Mucosa of rectum (tissue), 2 donors: ENCODE results near the gene CASKIN1.

Experiments
- H3K27ac ChIP-seq, 2 donors: one replicate each; pipeline ENCODE4 v1.7.0; 2013; ENCODE audit warnings: inconsistent platforms in 2 of 2, low read depth in 2 of 2, low read length in 2 of 2
- H3K27me3 ChIP-seq, 2 donors: one replicate each; pipeline ENCODE4 v1.7.0; 2013; ENCODE audit warnings: low read length in 2 of 2; ENCODE audit not compliant: control insufficient read depth in 2 of 2, insufficient read depth in 2 of 2
- H3K36me3 ChIP-seq, 2 donors: one replicate each; pipeline ENCODE4 v1.7.0; 2013; ENCODE audit warnings: low read length in 2 of 2; ENCODE audit not compliant: control insufficient read depth in 2 of 2, insufficient read depth in 2 of 2
- H3K4me1 ChIP-seq, 2 donors: one replicate each; pipeline ENCODE4 v1.7.0; 2013; ENCODE audit warnings: low read length in 2 of 2, mild to moderate bottlenecking in 1 of 2; ENCODE audit not compliant: control insufficient read depth in 2 of 2, insufficient read depth in 2 of 2
- H3K4me3 ChIP-seq, 2 donors: one replicate each; pipeline ENCODE4 v1.7.0; 2013; ENCODE audit warnings: low read length in 2 of 2
- H3K9ac ChIP-seq, 2 donors: one replicate each; pipeline ENCODE4 v1.7.0; 2013; ENCODE audit warnings: low read length in 2 of 2, low read depth in 1 of 2, mild to moderate bottlenecking in 1 of 2
- H3K9me3 ChIP-seq, 2 donors: one replicate each; pipeline ENCODE4 v1.7.0; 2013; ENCODE audit warnings: low read length in 2 of 2; ENCODE audit not compliant: control insufficient read depth in 2 of 2
- donor health status: healthy.
- donor health status: Normal muscosa, but diverticular disease.

Gene CASKIN1

GRCh38 chr16:2223942-2224486, 27.6 kb upstream of the CASKIN1 start:
- Histone ChIP-seq H3K9ac (peak overlapping the region; percentile 79 to 93), H3K9me3 (no peaks in the 10 kb centered on the region), H3K27ac (peak overlapping the region; percentile 88 to 90), H3K4me1 (peaks cover 14 to 15% of the 10 kb centered on the region in 2 donors), H3K36me3 (peaks cover 5 to 11% of the 10 kb centered on the region in 2 donors), H3K27me3 (no peaks in the 10 kb centered on the region), H3K4me3 (peak overlapping the region; percentile 77 to 85)

DNA sequence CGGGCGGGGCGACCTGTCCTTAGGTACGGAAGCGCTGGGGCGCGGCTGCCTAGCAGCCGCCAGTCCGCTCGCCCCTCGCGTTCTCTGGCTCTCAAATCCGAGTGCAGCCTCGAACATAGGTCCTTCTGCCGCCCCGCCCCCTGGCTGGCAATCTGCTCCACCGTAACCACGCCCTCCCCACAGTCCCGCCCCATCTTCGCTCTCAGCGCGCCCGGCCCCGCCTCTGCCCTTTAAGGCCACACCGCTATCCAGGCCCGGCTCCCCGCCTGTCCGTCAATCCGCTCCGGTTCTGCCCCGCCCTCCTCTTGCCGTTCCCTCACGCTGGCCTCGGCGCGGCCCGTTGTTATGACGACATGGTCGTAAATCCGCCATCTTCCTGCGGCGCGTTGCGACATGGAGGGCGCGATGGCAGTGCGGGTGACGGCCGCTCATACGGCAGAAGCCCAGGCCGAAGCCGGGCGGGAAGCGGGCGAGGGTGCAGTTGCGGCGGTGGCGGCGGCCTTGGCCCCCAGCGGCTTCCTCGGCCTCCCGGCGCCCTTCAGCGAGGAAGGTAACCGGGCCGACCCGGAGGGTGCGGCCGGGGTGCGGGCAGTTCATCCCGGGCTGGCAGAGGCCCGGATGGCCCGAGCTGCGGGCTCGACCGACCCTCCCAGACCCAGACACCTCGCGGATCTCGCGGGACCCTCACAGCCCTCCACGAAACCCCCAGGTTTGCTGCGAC, 27.0 kb upstream of the CASKIN1 start, which contains the start of gene E4F1:
Gene E4F1 (plus strand): TSS at position 371 of the 721 bp plus-strand sequence. CDS start 23 bp downstream, at position 394.
- Histone ChIP-seq H3K27me3 (no peaks in the 10 kb centered on the region), H3K9me3 (no peaks in the 10 kb centered on the region), H3K27ac (peak within 1 kb of the TSS; percentile 88 to 90), H3K4me3 (peak within 1 kb of the TSS; percentile 77 to 85), H3K4me1 (peaks cover 14 to 15% of the 10 kb centered on the region in 2 donors), H3K9ac (peak within 1 kb of the TSS; percentile 79 to 93), H3K36me3 (peaks cover 0 to 4% of the 10 kb centered on the region in 2 donors)

GRCh38 chr16:2216330-2216729, 19.9 kb upstream of the CASKIN1 start:
- no peaks in the 10 kb centered on the region for H3K27me3 ChIP-seq
- peaks cover 0 to 2% of the 10 kb centered on the region in 2 donors for H3K36me3 ChIP-seq
- H3K9me3 ChIP-seq, result no peaks in the 10 kb centered on the region
- no peak overlapping the region for H3K27ac ChIP-seq
- H3K4me1 ChIP-seq, result peaks cover 18 to 22% of the 10 kb centered on the region in 2 donors
- no peak overlapping the region for H3K9ac ChIP-seq
- H3K4me3 ChIP-seq, result no peak overlapping the region

DNA sequence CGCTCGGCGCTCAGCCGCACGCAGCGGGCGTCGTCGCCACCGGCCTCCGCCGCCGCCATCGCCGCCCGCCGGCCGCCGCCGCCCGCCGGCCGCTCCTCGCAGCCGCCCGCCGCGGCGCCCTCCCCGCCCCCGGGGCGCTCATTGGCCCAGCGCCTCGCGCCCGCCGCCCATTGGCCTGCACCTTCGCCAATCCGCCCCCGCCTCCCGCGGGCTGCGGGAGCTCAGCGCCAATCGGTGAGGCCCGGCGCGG, 18.2 kb upstream of the CASKIN1 start, which contains the start of gene PGP:
Gene PGP (minus strand): TSS at position 122 of the 250 bp plus-strand sequence. CDS start 63 bp downstream, at position 59.
- Histone ChIP-seq H3K9me3 (no peaks in the 10 kb centered on the region), H3K4me3 (peak within 1 kb of the TSS; percentile 86 to 90), H3K9ac (peak within 1 kb of the TSS; percentile 90 to 91), H3K27ac (peak within 1 kb of the TSS; percentile 93), H3K27me3 (no peaks in the 10 kb centered on the region), H3K4me1 (peaks cover 18 to 22% of the 10 kb centered on the region in 2 donors), H3K36me3 (peaks cover 0 to 4% of the 10 kb centered on the region in 2 donors)

GRCh38 chr16:2213817-2214718, 17.7 kb upstream of the CASKIN1 start:
- peaks cover 18 to 22% of the 10 kb centered on the region in 2 donors for H3K4me1 ChIP-seq
- H3K9me3 ChIP-seq, result no peaks in the 10 kb centered on the region
- H3K27me3 ChIP-seq, result no peaks in the 10 kb centered on the region
- H3K36me3 ChIP-seq, result peaks cover 4 to 5% of the 10 kb centered on the region in 2 donors
- peak overlapping the region; percentile 79 to 85 for H3K9ac ChIP-seq
- peak overlapping the region; percentile 78 to 85 for H3K27ac ChIP-seq
- peak overlapping the region; percentile 79 to 86 for H3K4me3 ChIP-seq

DNA sequence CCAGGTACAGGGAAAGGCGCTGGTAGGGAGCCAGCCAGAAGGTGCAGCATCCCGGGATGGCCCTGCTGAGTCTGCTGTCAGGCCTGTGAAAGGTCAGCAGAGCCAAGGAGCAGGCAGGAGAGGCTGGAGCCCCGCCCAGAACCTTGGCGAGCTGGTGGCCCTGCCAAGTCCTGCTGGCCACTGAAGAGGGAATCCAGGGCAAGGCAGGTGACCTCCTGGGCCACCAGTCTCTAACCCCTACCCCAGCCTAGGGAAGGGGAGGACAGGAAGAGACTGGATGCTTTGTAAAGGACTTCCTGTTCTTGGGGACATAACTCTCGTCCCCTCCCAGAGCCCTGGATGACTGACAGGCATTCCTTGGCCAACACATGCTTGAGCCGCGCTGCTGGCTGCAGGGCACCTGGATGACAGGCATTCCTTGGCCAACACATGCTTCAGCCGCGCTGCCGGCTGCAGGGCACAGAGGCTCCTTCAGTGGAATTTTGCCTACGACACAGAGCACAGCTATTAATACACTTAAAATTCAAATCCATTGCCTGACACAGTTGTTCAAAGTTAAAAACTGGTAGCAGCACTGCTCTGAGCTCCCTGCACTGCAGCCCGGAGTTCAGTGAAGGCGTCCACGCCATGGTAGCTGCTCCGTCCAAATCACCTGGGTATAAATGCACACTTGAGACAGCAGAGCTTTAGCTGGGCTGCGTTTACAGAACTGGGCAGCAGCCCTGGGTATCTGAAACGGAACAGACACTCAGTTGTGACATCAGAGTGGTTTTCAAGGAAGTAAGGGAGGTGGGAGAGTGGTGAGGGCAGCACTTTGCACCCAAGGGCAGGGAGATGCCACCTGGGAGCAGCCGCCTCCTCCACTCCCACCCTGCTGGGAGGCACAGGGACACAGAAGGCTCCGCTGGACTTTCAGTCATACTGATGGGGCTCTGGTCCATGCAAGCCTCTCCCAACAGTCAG, 16.2 kb upstream of the CASKIN1 start:
- Histone ChIP-seq H3K4me1 (peaks cover 18 to 22% of the 10 kb centered on the region in 2 donors), H3K27ac (no peak overlapping the region), H3K9me3 (no peaks in the 10 kb centered on the region), H3K27me3 (no peaks in the 10 kb centered on the region), H3K9ac (peak overlapping the region in 1 of 2 donors; percentile 72), H3K4me3 (peak overlapping the region in 1 of 2 donors; percentile 79), H3K36me3 (peaks cover 11 to 12% of the 10 kb centered on the region in 2 donors)

DNA sequence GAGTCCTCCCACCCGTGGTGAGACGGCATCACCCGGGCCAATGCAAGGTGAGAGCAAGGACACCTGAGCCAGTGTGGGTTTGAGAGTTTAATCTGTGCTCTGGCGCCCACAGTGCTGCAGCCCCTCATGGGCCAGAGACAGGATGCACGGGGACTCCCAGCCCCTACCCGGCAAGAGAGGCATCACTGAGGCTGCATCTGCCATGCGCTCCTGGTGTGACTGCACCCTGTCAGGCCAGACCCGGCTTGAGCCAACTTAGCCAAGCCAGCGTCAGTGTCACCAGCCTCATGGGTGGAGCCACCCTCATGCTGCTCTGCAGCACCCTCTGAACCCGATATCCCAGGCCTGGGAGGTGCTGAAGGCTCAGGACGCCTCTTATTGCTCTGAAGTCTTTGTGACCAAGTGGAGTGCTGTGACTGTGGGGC, 15.5 kb upstream of the CASKIN1 start:
- H3K27ac ChIP-seq, result no peak overlapping the region
- H3K36me3 ChIP-seq, result peaks cover 11 to 19% of the 10 kb centered on the region in 2 donors
- H3K4me3 ChIP-seq, result no peak overlapping the region
- H3K9ac ChIP-seq, result no peak overlapping the region
- H3K9me3 ChIP-seq, result no peaks in the 10 kb centered on the region
- H3K4me1 ChIP-seq, result peaks cover 18 to 22% of the 10 kb centered on the region in 2 donors
- H3K27me3 ChIP-seq, result no peaks in the 10 kb centered on the region

DNA sequence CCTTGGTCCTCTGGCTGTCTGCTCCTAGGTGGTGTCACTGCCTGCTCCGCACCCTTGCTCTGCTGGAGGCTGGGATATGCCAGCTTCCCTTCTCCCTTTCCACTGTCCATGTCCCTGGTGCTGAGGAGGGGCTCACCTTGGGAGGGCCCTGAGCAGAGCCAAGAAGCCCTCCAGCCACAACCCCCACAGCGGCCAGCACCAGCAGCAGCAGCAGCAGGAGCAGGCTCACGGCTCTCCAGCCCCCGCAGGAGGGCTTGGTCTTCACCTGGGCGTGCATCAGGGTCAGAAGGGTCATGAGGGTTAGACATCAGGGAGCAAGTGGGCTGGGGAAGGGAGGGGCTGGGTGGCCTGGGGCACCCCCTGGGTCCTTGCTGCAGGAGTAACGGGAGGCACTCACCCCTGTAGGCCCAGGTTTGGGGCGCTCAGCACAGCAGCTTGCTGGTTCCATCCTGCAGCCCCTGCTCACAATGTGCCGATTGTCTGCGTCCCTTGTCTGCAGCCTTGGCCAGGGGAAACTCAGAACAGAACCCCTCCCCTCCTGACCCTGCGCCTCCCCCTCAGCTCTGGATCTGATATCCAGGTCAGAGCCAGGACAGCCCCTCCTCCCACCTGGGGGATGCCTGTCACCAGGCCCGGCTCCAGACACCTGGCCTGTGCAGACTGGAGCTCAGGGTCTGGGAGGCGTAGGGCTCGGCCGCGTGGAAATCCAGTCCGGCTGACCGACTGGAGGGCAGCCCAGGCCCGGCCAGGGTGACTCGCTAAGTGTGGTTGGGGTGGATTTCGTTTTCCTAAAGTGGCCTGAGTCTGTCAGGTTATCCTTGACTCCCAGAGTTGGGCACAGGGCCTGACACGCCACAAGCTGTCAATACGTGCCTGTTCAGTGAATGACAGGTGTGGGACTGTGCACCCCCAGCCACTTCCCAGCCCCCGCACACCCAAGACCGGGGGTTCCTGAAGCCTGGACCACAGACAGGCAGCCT, 14.3 kb upstream of the CASKIN1 start, which contains the start of gene BRICD5:
Gene BRICD5 (minus strand): TSS at position 478 of the 980 bp plus-strand sequence. CDS start 30 bp downstream, at position 448.
- peaks cover 11 to 19% of the 10 kb centered on the region in 2 donors for H3K36me3 ChIP-seq
- no peak within 1 kb of the TSS for H3K27ac ChIP-seq

More for the DNA sequence above, 14.3 kb upstream of the CASKIN1 start, which contains the start of gene BRICD5:
- Histone ChIP-seq H3K27me3 (no peaks in the 10 kb centered on the region), H3K9ac (no peak within 1 kb of the TSS), H3K4me1 (peaks cover 25 to 31% of the 10 kb centered on the region in 2 donors), H3K9me3 (no peaks in the 10 kb centered on the region), H3K4me3 (no peak within 1 kb of the TSS)
